Gastrocnemius medialis (tissue), 4 donors: ENCODE measurements around the gene SLX4IP.

ENCODE experiments used
- POLR2A ChIP-seq, 2 donors: fragments of 450-650 bp; IDR thresholded peaks; one replicate each; pipeline ENCODE4 v1.6.1; 2017; ENCODE audit warnings: antibody characterized with exemption in 2 of 2, mild to moderate bottlenecking in 2 of 2, moderate library complexity in 2 of 2
- TF ChIP-seq, protein P1 (sequence below), 5 experiments: fragments of 450-650 bp in 3 of 5; fragments of 200-600 bp in 2 of 5; sonication (generic) in 2 of 5; IDR thresholded peaks in 4 of 5; conservative IDR thresholded peaks in 1 of 5; 1 replicate in 4 of 5; 2 replicates in 1 of 5; pipeline ENCODE4 v1.5.1; 2016 to 2019; ENCODE audit warnings: antibody characterized with exemption in 5 of 5, mild to moderate bottlenecking in 3 of 5, moderate library complexity in 3 of 5

DNA sequence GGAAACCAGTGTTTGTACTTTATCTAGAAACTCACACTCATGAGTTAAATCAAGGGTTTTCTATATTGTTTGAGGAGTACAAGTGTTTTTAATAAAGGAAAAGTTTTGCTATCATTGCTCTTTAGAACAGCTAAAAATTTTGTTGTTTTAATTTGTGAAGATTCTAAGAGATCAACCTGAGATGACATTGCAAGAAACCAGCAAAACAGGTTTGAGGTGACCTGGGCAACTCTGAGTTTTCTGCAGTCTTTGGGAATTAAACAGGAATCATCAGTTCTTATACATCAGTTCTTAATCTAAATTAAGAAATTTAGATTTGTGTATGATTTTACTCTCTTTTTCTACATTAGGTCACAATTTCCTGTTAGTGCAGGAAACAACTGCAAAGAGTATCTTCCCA is 124.2 kb downstream of the SLX4IP start:
- TF ChIP-seq, protein P1, sequence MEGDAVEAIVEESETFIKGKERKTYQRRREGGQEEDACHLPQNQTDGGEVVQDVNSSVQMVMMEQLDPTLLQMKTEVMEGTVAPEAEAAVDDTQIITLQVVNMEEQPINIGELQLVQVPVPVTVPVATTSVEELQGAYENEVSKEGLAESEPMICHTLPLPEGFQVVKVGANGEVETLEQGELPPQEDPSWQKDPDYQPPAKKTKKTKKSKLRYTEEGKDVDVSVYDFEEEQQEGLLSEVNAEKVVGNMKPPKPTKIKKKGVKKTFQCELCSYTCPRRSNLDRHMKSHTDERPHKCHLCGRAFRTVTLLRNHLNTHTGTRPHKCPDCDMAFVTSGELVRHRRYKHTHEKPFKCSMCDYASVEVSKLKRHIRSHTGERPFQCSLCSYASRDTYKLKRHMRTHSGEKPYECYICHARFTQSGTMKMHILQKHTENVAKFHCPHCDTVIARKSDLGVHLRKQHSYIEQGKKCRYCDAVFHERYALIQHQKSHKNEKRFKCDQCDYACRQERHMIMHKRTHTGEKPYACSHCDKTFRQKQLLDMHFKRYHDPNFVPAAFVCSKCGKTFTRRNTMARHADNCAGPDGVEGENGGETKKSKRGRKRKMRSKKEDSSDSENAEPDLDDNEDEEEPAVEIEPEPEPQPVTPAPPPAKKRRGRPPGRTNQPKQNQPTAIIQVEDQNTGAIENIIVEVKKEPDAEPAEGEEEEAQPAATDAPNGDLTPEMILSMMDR (IDR thresholded peaks at IDR 0.05 in 4 of 5, conservative IDR thresholded peaks at IDR 0.05 in 1 of 5): no peak
- no peak for TF ChIP-seq POLR2A (IDR thresholded peaks at IDR 0.05)
